ENCODE measurements around the gene ABCB6. TPM values are rescaled to one million over a fixed set of nuclear protein-coding genes. Genes with fewer than 3 reads are reported as not detected.

Gene ABCB6
- total RNA-seq, 3 donors from 2014 or later: 6.7 to 21.3 (median 10.4) TPM

- no peak for TF ChIP-seq CTCF (IDR thresholded peaks at IDR 0.05)
- Histone ChIP-seq H3K36me3 (ENCODE audit: low read depth) (peaks cover 20% of the 10 kb centered on the region), H3K4me1 (ENCODE audit: low read depth) (peaks cover 12% of the 10 kb centered on the region), H3K9me3 (no peaks in the 10 kb centered on the region), H3K4me3 (no peak overlapping the region)
- DNase-seq: no peak
- intact Hi-C loops (cut with DNase I, micrococcal nuclease): no loop called here
- ATAC-seq: no peak
Observed at GRCh38 chr2:219234331-219234730, 15.6 kb upstream of the ABCB6 start.

DNA sequence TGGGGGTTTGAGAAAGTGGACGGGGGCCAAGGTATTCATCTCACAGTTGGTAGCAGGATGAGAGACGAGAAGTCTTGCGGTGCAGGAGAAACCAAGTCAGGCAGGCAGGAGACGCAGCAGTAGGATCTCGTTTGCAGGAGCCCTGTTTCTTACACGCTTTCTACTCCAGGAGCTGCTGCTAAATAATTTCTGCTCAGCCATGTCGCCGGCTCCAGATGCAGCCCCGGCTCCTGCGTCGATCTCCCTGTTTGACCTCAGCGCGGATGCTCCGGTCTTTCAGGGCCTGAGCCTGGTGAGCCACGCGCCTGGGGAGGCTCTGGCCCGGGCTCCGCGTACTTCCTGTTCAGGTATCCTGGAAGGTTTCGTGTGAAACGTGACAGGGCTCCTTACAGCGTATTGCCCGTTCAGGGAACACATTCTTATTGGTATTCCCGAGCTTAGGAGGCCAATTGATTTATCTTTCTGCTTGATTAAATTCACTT is 11.3 kb upstream of the ABCB6 start:
- peaks cover 5% of the 10 kb centered on the region for H3K36me3 ChIP-seq (ENCODE audit: low read depth)
- peak; percentile 74 to 86 (median 79) for DNase-seq
- H3K4me1 ChIP-seq (ENCODE audit: low read depth): peaks cover 20% of the 10 kb centered on the region
- peak overlapping the region; percentile 46 for H3K4me3 ChIP-seq
- intact Hi-C loops (cut with DNase I, micrococcal nuclease): no loop called here
- peak; percentile 65 for ATAC-seq
- TF ChIP-seq CTCF (IDR thresholded peaks at IDR 0.05): no peak
- no peaks in the 10 kb centered on the region for H3K9me3 ChIP-seq

GRCh38 chr2:219229305-219230058 is 10.7 kb upstream of the ABCB6 start, which contains the start of the genes ANKZF1 and ATG9A:
ANKZF1 (plus strand) TSS chr2:219229806; CDS start chr2:219230258, 452 bp downstream.
ATG9A (minus strand) TSS chr2:219229636; CDS start chr2:219228024, 1,612 bp downstream.
- Histone ChIP-seq H3K4me3 (peak within 1 kb of the TSS; percentile 46), H3K36me3 (ENCODE audit: low read depth) (no peaks in the 10 kb centered on the region), H3K4me1 (ENCODE audit: low read depth) (peaks cover 20% of the 10 kb centered on the region), H3K9me3 (no peaks in the 10 kb centered on the region)
- no peak for TF ChIP-seq CTCF (IDR thresholded peaks at IDR 0.05)
- intact Hi-C loops (cut with DNase I, micrococcal nuclease): no loop called here
- peak; percentile 98 to 99 (median 99) for DNase-seq
- ATAC-seq: peak; percentile 96

DNA sequence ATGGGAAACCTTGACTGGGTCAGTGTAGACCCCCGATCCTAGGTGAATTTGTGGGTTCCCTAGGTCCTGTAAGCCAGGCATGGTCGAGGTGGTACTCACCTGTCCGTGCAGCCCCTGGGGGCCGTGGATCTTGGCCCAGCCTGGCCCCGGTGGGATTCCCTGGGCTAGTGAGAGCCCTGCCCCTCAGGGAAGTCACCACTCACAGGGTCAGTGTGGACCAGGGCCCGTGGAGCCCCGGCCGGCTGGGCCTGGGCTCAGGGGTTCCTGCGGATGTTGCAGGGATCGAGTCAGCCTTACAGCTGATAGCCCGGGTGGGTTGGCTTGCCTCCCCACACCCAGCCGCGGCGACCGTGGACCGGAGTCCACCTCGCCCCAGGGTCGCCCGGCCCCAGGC is 10.2 kb upstream of the ABCB6 start:
- no peak for ATAC-seq
- peak overlapping the region; percentile 46 for H3K4me3 ChIP-seq
- peaks cover 20% of the 10 kb centered on the region for H3K4me1 ChIP-seq (ENCODE audit: low read depth)
- intact Hi-C loops (cut with DNase I, micrococcal nuclease): no loop called here
- no peak for TF ChIP-seq CTCF (IDR thresholded peaks at IDR 0.05)
- no peak for DNase-seq
- peaks cover 5% of the 10 kb centered on the region for H3K36me3 ChIP-seq (ENCODE audit: low read depth)
- no peaks in the 10 kb centered on the region for H3K9me3 ChIP-seq

DNA sequence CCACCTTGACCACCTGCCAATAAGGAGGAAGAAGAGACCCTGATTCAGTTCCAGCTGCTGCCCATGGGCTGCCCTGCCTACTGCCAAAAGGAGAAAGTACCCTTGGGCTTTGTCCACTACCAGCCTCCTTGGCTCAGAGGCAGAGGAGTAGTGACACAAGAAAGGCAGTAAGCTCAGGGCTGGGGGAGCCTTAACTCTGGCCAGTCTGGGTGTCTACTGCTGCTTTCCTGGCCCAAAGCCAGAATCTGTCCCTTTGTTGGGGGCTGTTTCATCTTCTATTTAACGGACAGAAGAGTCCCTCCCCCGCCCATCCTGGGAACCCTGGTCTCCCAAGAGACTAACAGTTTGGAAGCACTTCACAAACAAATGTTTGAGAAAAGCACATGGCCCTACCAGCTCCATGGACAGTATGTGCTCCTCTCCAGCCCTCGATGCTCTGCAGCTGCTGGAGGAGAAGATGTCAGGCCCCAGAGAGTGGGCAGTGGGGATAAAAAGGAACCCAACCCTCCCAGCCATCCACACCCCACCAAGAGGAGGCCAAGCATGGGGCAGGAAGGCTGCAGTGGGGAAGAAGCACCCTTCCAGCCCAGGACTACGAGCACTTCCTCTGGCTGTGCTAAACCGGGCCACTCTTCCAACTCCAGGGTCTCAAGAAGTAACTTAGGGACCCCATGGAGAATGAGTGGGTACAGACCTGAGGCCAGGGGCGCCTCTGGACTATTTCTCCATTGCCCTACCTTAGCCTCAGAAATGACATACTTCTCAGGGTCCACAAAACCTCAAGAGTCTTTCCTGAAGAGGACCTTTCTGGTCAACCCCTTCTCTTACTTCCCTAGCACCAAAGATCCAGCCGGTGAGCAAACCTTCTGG is 9.5 kb upstream of the ABCB6 start:
- intact Hi-C loops (cut with DNase I, micrococcal nuclease): no loop called here
- H3K36me3 ChIP-seq (ENCODE audit: low read depth): peaks cover 8% of the 10 kb centered on the region
- no peaks in the 10 kb centered on the region for H3K9me3 ChIP-seq
- peaks cover 20% of the 10 kb centered on the region for H3K4me1 ChIP-seq (ENCODE audit: low read depth)
- DNase-seq (peak in 1 of 3 donors; percentile 32), ATAC-seq (no peak)
- peak overlapping the region; percentile 46 for H3K4me3 ChIP-seq
- no peak for TF ChIP-seq CTCF (IDR thresholded peaks at IDR 0.05)

Data from mucosa of descending colon (tissue), 3 donors.